A549 treated with CpdA at 1 μM for 4 hours (cell line): Measurements from ENCODE around the gene ASB5. TPM values are rescaled to one million over a fixed set of nuclear protein-coding genes. Genes with fewer than 3 reads are reported as not detected.

ENCODE experiments used
- total RNA-seq: library from RNA; stranded (reverse); fragments of 200-300 nt; extraction: Qiagen RNA extraction; gene quantifications from 5 replicates; pipeline ENCODE4 v1.2.3, GENCODE V29; 2022; ENCODE audit warnings: low read depth

ASB5 gene
- total RNA-seq: 0.03 to 0.13 TPM in 2 of 5 replicates, not detected in the others

GRCh38 chr4:176268963-176269362 is at the start of gene ASB5:
TSS of gene ASB5 (minus strand) at chr4:176269222. CDS start at chr4:176269108, 114 bp downstream.

GRCh38 chr4:176195184-176195978 is 73.6 kb downstream of the ASB5 start, which contains the start of gene SPATA4:
TSS of gene SPATA4 (minus strand) at chr4:176195585. CDS start at chr4:176195562, 23 bp downstream.

Other genes starting within 250 kb of the ASB5 start
- gene WDR17, start 203.4 kb downstream of the ASB5 start, total RNA-seq: 1.2 to 3.3 TPM (median 1.8 TPM) in 5 replicates
- gene SPATA4, start 73.6 kb downstream of the ASB5 start, total RNA-seq: 0.18 to 0.78 TPM (median 0.20 TPM) in 3 of 5 replicates, not detected in the others
- 34.7 to 42.9 TPM (median 40.0 TPM) in 5 replicates for gene SPCS3, start 50.7 kb upstream of the ASB5 start, total RNA-seq